GM21717 (cell line): Measurements from ENCODE around the gene FGFR2.

ENCODE experiments used
- ATAC-seq: cut with Tn5 transposase; IDR thresholded peaks from one replicate; pipeline ENCODE4 v1.9.1; 2021; ENCODE audit warnings: mild to moderate bottlenecking, moderate library complexity; ENCODE audit not compliant: unreplicated experiment

Gene FGFR2

DNA sequence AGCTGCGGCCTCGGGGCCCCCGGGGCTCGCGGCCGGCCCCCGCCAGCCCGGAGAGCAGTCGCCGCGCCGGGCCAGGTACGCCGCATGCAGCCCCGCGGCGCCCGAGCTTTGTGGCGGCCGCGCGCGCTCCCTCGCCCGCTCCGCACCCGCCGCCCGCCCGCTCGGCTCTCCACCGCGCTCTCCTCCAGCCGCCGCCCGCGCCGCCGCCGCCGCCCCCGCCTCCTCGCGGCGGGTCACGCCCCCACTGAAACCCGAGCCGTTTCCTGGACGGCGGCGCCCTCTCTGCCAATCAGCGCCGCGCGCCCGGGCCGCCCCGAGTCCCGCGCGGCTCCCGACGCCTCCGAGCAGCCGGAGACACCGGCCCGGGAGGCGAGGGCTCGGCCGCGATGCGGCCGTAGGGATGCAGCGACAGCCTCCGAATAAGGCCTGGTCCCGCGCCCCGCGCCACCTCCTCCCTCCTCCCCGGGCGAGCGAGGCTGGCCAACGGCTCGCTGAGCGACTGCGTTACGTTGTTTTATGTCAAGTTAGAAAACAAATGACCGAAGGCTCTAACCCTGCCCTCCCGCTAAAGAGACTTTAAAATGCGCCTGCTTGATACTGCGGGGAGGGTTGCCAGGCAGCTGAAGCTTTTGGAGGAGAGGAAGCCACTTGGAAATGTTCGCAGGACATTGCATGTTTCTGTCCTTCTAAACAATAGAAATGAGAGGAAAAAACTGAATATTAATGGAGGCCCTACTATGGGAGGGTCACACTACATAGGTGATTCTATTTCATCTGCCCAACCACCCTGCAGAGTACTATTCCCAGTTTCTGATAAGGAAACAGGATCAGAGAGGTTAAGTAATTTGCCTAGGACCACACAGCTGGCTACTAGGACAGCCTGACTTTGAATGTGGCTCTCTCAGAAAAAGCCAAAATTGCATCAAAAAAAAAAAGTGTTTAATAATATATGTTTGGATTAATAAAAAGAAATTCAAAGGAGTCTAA, at the start of gene FGFR2:
Gene FGFR2, minus strand, starts transcription at position 182 of the 987 bp plus-strand sequence. CDS start 4,627 bp downstream, outside the sequence.
- no peak for ATAC-seq

DNA sequence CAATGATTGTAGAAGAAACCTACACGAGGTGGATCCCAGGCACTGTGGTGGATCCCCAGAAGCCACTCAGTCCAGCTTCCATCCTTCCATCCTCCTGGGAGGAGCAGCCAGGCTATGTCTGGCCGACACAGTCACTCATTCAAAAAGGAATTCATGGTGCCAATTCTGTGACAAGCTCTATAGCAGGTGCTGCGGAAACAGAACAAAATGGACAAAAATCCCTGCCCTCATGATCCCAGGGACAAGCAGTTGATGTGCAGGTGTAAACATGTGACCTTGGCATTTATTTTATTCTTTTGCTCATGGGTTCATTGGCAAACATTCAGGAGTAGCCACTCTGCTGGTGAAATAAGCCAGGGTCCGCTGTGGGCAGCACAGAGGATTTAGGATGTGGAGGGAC, 49.2 kb upstream of the FGFR2 start:
- ATAC-seq: no peak

DNA sequence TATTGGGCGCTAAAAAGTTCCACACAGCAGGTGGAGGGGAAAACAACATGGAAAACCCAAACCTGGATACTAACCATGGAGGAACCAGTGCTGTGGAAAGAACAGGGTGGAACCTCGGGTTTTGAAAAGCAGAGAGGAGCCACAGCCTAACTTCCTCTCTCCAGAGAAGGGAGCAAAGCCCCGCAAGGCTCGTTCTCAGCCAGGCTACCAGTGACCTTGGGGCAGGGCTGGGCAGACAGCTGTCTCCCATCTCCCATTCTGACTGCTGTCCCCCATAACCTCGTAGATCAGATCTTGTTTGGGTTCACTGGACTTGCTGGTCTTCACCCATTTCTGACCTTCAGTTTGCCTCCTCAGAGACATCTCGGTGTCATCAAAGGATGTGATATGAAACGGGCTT, 47.5 kb upstream of the FGFR2 start:
- ATAC-seq: no peak

DNA sequence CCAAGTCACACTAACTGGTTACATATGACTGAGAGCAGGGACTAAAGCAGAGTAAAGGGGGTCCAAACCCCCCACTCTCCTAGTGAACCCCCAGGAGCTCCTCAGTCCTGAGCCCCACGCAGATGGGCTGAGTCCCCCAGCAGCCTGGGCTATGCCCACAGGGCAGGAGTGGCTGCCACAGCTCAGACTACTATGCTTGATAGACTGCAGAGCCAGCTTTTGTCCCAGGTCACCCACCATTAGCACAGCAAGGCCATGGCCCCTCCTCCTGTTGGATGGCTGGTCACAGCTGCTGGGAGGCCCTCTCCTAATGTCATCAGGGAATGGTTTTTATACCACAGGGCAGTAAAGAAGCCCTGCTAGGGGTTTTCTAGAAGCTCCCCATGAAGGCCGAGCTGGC, 46.3 kb upstream of the FGFR2 start:
- no peak for ATAC-seq

DNA sequence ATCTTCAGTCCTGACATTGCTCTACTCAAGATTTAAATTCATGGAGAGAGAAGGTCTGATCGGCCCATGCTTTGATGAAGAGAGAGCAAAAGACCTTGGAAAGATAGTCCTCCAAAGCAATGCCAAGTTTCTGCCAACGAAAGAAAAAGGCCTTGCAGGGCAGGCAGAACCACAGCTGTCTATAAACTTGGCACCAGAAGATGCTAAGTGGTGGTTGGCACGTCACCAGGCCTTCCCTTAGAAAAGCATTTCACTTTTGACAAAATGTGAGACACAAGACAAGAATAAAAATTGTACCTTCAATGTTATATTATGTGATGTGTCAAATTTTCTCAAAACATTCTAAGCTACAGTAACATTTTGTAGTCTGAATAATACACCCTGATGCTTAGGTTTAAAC, 42.0 kb upstream of the FGFR2 start:
- no peak for ATAC-seq

DNA sequence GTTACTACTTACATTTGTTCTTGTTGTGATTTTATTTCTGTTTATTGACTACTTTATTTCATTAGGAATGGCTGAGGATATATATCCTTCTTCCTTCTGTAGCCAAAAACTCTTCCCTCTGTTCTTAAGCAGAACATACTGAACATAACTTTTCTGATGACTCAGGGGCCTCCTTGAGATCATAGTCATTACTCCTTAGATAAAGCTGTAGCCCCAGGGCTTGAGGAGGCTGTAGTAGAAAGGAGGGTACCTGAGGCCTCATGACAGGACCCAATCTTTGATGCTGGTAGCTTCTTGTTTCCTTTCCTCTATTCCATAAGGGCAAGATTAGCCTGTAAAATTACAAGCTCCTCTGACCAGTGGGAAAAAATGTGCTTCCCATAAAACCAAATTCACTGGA, 41.2 kb upstream of the FGFR2 start:
- ATAC-seq: no peak

DNA sequence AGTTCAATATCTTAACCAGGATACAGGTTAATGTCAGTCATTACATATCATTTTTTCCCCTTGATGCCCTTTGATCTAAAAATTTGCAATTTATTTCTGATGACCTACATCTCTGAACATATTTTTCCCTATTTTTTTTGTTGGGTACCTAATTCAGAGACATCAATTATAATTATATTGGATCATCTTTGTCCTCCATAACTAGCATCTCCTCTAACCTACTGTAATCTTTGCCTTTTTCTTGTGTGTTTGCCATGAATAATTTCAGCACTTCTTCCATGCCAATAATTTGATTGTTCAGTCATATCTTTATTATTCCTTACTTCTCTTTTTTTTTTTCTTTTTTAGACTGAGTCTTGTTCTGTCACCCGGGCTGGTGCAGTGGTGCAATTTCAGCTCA, 39.2 kb upstream of the FGFR2 start:
- ATAC-seq: no peak

DNA sequence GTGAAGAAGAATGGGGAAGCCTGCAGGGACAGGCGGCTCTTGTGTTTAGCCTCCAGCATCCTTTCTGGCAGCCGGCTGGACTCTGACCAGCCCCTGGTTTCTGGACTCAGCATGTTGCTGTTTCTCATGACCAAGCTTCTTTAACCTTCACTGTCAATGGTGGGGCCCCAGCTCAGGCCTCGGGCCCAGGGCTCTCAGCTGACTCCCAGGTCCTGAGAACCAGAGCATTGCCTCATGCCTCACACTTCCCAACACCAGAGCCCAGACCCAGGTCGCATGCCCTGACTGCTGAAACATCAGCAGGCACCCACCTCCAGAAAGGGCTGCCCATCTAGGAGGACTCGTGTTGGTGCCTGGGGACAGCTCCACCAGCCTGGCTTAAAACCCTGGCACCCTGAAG, 34.8 kb upstream of the FGFR2 start:
- ATAC-seq: no peak

DNA sequence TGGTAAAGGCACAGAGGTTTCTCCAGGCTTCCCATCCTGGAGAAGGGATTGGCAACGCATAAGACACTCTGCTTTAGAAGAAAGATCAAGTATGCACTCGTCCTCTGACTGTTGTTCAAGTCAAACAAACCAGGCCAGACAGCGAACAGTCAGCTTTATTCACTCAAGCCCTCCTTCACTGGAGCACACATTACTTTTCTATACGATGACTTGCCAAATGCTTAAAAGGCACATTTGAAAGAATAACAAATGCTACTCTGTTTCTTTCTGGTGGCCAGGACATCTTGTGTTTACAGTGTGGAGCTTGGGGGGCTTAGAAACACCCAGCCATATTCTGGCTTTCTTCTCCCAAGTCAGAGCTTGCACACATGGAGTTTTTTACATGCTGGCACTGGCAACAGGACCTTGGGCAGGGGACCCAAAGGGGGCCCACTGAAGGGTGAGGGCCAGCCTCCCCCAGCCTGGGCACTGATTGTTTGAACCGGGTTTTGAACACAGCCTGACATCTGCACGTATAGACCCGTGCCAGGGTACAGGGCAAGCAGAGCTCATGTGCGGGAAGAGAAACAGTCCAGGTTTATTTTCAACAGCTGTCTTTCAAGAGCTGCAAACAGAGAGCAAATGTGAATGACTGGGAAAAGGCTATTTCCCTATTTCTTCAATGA, 33.3 kb upstream of the FGFR2 start:
- no peak for ATAC-seq

DNA sequence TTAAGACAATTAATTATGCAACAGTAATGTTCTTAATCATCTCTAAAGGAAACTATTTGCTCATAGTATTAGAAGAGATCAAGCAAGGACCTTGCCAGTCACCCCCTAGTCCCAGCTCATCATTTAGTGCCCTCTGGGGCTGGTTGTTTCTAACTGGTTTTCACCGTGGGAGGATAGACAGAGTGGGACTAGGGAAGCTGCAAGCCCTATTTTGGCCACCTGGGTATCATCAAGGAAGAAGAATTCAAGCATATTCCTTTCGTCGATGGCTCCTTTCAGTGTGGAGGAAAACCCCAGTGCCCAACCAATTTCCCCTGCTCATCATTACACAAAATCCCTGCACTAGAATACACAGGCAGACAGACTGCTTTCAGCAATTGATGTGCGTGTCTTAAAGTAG, 30.6 kb upstream of the FGFR2 start:
- no peak for ATAC-seq

DNA sequence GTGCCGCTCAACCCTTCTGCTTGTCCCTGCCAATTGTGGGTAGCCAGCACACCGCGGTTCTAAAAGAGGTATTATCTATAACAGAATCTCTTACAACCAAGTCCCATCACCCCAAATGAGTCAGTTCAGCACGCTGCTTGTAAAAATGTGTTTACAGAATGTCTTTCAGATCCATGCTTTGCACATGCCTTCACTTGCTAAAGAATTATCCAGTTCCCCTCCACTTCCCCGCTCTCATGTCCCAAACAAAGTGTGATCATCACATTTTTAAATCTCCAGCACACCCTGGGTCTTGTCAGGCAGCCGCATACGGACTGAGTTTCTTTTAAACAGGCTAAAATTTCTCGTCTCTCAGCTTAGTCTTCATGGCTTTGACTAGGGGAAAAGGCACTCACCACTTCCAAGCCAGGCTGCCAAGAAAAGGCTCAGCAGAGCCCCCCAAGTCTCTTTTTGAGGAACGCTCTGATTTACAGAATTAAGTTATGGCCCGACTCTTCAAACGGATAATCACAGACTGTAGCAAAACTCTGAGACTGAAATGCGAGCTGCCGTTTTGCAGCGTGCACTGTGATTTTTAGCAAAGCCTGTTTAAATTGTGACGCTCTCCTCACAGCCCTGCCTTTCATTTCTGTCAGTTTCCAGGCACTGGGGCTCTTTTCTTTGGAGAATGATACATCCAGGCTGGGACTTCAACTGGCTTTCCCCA, 29.8 kb upstream of the FGFR2 start:
- ATAC-seq: no peak

DNA sequence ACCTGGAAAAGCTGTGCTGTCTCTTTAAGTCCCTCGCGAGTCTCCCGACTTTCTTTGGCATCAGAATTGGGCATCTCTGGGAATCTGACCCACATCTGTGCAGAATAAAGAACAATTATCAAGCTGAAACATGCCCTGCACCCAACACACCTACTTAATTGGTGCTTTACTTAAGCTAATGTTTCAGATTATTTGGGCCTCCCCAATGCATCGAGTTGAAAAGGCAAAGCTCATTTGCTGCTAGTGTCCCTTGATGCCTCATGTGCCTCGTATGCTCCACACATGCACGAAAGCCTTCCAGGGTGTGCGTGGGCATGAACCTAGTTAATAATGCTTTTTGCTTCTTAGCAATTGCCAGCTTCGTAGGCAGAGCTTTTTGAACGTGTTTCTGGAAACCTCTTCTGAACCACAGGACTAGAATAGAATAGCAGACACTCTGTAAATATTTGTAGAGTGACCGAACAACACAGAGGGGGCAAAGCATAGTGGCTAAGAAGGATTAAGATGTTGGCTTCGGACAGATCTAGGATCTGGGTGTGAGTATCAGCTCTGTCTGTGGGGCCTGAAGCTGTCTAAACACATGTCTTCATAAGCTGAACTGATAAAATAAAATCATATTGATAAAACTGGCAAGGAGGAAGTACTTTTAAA, 26.7 kb upstream of the FGFR2 start:
- no peak for ATAC-seq

DNA sequence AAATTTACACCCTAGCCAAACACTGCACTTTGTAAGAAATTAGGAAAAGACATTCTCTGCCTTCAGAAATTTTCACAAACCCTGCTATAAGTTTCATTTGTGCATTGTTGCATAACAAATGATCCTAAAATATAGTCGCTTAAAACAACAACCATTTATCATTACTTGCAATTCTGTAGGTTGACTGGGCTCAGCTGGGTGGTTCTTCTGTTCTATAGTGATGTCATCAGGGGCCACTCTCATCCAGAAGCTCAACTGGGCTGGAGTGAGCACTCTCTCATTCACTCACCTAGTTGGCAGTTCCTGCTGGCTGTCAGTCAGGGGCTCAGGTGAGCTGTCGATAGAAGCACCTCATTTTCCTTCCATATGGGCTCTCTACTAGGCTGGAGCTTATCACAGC, 20.7 kb upstream of the FGFR2 start:
- no peak for ATAC-seq

DNA sequence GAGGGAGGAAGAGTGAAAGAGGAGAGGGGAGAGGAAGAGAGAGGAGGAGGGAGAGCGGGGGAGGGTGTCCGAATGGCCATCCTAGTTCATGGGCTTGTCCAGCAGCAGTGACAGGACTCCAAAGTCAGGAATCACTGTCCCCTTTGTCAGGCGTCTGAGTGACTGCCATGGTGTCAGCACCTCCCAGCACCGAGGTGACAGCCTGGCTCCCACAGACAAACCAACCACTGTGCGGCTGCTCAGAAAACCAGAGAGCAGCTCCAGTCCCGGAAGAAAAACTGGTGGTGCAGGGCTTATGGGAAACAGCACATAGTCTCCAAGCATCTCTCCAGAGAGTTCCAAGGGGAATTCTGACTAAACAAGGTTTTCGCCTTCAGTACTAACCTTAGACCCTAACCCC, 18.9 kb upstream of the FGFR2 start:
- ATAC-seq: no peak

DNA sequence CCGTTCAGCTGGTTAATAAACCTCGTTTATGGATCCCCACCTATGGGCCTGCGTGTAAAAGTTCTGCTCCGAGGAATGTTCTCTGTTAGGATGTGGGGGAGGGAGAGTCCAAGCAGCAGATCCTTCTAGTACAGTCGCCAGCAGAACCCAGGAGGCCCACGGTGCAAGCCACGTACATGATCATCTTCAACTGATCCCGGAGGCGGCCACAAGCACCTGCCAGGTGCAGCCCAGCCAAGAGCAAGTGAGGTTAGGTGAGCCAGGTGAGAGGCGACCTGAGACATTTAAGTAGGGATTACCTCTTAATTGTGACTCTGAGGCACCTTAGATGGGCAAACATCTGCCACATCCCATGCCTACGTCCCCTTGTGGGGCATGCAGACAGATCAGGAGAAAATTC, 18.0 kb upstream of the FGFR2 start:
- ATAC-seq: no peak

DNA sequence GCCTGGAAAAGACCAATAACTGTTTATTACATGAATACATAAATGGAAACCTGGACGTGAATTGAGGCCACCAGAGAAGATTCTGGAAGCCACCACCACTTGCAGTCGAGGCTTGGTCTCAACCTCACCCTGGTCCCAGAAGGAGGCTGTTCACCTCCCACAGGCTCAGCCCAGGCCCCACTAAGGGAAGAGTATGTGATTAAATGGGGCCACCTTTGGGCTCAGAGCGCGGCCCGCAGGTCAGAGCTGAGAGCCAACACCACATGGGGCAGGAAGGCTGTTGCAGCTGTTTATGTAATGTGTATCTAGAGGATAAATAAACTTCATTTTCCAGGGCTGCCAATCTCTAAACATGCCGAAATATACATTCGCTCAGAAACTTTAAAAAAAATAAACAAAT, 17.6 kb upstream of the FGFR2 start:
- no peak for ATAC-seq

DNA sequence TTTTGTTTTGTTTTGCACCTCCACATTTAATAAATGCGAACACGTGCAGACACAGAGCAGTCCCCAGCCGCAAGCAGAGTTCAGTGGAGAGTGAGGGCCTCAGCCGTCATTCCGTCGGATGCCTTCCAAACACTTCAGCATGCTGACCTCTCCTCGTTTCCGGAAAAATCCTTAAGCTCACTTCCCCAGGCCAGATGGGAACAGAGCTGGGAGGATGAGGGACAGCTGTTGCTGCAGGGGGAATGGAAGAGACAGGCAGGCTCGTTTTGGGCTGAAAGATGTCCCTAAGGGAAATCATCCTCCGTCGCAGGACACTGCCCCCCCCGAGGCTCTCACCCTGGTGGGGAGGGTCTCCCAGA, 17.2 kb upstream of the FGFR2 start:
- no peak for ATAC-seq

DNA sequence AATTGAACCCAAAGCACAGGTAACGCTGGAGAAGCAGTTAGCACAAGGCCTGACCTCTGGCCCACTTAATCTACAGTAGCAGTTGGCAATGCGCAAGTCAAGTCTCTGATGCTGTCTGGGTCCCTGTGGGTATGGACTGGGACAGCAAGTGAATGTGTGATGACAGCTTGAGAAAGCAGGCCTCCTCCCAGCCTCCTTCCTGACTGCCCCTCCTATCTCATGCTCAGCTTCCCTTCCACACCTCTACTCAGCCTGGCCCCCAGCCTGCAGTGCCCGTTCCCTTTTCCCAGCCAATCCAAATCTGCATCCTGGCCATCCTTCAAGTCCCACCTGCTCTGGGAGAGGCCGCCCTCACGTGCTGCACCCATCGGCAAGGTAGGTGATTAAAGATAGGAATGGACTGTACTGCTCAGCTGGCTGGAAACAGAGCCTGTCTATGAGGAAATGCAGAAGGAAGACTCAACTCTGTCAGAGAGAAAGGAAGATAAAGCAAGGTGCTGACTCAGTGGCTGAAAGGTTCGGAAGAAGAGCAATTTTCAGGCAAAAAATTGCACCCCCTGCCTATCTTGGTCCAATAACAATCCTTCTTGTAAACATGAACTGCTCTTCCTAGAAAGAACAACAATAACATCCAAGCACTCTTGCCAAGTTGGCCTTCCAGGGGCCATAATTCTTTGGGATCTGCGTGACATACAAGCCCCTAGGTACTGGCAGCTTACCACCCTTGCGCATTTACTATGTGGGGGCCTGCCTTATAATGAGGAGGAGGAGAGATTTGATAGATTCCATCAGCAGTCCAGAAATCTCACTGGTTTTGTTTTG, 16.6 kb upstream of the FGFR2 start:
- no peak for ATAC-seq

DNA sequence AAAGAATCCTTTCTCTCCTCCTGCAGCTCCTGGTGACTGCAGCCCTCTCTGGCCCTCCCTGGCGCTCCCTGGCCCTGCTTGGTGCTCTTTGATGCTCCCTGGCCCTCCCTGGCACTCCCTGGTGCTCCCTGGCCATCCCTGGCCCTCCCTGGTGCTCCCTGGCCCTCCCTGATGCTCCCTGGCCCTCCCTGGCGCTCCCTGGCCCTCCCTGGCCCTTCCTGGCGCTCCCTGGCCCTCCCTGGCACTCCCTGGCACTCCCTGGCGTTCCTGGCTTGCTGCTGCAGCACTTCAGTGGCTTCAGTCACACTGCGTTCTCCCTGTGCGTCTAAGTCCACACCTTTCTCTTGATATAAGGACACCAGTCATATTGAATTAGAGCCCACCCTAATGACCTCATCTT, 15.2 kb upstream of the FGFR2 start:
- ATAC-seq: no peak

DNA sequence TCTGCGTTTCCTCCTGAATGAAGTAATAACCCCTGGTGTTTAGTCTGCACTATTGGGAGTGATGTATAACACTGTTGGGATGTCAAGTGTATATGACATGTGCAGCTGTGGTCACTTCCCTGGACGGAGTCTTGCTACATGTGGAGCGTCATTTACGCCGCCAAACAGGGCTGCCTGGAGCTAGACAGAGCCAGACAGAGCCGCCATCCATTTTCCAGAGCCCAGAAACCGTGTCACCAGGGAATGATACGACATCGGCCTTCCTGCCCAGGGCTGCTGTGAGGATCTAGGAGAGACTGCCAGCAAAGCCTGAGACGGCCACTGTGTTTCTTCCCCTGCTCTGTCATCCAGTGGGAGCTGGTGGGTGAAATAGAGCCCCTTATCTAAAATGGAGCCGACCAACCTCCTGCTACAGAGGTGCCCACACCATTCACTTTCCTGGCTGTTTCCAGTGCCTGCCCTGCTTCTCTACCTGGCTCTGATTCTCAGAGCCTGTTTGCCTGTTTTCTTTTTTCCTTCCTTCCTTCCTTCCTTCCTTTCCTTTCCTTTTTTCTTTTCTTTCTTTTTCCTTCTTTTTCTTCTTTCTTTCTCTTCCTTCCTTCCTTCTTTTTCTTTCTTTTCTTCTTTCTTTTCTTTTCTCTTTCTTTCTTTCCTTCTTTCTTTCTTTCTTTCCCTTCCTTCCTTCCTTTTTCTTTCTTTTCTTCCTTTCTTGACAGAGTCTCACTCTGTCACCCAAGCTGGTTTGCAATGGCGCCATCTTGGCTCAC, 13.3 kb upstream of the FGFR2 start:
- no peak for ATAC-seq
